ENCODE data around the gene SMCO3.
A peak's percentile ranks its signal among the peaks of the same experiment; 100 is the strongest.

GRCh38 chr12:14845350-14845750 is 31.4 kb upstream of the SMCO3 start:
- TF ChIP-seq POLR2A (IDR thresholded peaks at IDR 0.05) (no peak), CTCF (IDR thresholded peaks at IDR 0.05) (peak; percentile 60 to 93 (median 82))
